ENCODE data around the gene PIK3R5.

The PIK3R5 gene

GRCh38 chr17:8832711-8833352 lies 132.7 kb downstream of the PIK3R5 start:
- Histone ChIP-seq H3K27me3 (ENCODE audit: low read length) (no peaks in the 10 kb centered on the region), H3K79me2 (ENCODE audit: insufficient read depth, low read length) (no peaks in the 10 kb centered on the region), H3K36me3 (ENCODE audit: low read length) (no peaks in the 10 kb centered on the region), H2AFZ (ENCODE audit: low read depth, low read length, severe bottlenecking) (no peak overlapping the region), H4K20me1 (ENCODE audit: low read depth, low read length) (no peaks in the 10 kb centered on the region), H3K4me3 (ENCODE audit: insufficient read depth, low read length, poor library complexity, severe bottlenecking) (no peak overlapping the region), H3K27ac (ENCODE audit: low read depth, low read length) (no peak overlapping the region), H3K9ac (ENCODE audit: low read length) (no peak overlapping the region), H3K4me2 (ENCODE audit: low read depth, low read length, poor library complexity, severe bottlenecking) (no peak overlapping the region), H3K9me3 (ENCODE audit: insufficient read depth, low read length) (no peaks in the 10 kb centered on the region), H3F3A (ENCODE audit: insufficient read depth) (no peaks in the 10 kb centered on the region), H3K9me2 (replicated peaks; ENCODE audit: insufficient read depth, low read length) (no peaks in the 10 kb centered on the region)
- TF ChIP-seq EZH2phosphoT487 (conservative IDR thresholded peaks at IDR 0.05; ENCODE audit: low read length) (no peak), CTCF (IDR thresholded peaks at IDR 0.05; ENCODE audit: insufficient read depth, low read length, poor library complexity, severe bottlenecking) (peak; percentile 18)

- no peaks in the 10 kb centered on the region for H3K79me2 ChIP-seq (ENCODE audit: insufficient read depth, low read length)
- no peak overlapping the region for H3K4me2 ChIP-seq (ENCODE audit: low read depth, low read length, poor library complexity, severe bottlenecking)
- no peaks in the 10 kb centered on the region for H4K20me1 ChIP-seq (ENCODE audit: low read depth, low read length)
- no peaks in the 10 kb centered on the region for H3K9me2 ChIP-seq (replicated peaks; ENCODE audit: insufficient read depth, low read length)
- no peak overlapping the region for H3K27ac ChIP-seq (ENCODE audit: low read depth, low read length)
- H3K36me3 ChIP-seq (ENCODE audit: low read length), result no peaks in the 10 kb centered on the region
- H3K9me3 ChIP-seq (ENCODE audit: insufficient read depth, low read length), result no peaks in the 10 kb centered on the region
- H3K27me3 ChIP-seq (ENCODE audit: low read length), result no peaks in the 10 kb centered on the region
- H2AFZ ChIP-seq (ENCODE audit: low read depth, low read length, severe bottlenecking), result no peak overlapping the region
- TF ChIP-seq EZH2phosphoT487 (conservative IDR thresholded peaks at IDR 0.05; ENCODE audit: low read length) (no peak), CTCF (IDR thresholded peaks at IDR 0.05; ENCODE audit: insufficient read depth, low read length, poor library complexity, severe bottlenecking) (no peak)
- no peak overlapping the region for H3K9ac ChIP-seq (ENCODE audit: low read length)
- no peaks in the 10 kb centered on the region for H3F3A ChIP-seq (ENCODE audit: insufficient read depth)
- H3K4me3 ChIP-seq (ENCODE audit: insufficient read depth, low read length, poor library complexity, severe bottlenecking), result no peak overlapping the region
These were observed 134.2 kb downstream of the PIK3R5 start for GRCh38 chr17:8831234-8831849.

GRCh38 chr17:8830141-8830540 lies 135.4 kb downstream of the PIK3R5 start:
- Histone ChIP-seq H3K9ac (ENCODE audit: low read length) (no peak overlapping the region), H3K27me3 (ENCODE audit: low read length) (no peaks in the 10 kb centered on the region), H3K27ac (ENCODE audit: low read depth, low read length) (no peak overlapping the region), H3K36me3 (ENCODE audit: low read length) (no peaks in the 10 kb centered on the region), H3K4me2 (ENCODE audit: low read depth, low read length, poor library complexity, severe bottlenecking) (no peak overlapping the region), H3K4me3 (ENCODE audit: insufficient read depth, low read length, poor library complexity, severe bottlenecking) (no peak overlapping the region), H3K9me2 (replicated peaks; ENCODE audit: insufficient read depth, low read length) (no peaks in the 10 kb centered on the region), H4K20me1 (ENCODE audit: low read depth, low read length) (no peaks in the 10 kb centered on the region), H3K79me2 (ENCODE audit: insufficient read depth, low read length) (no peaks in the 10 kb centered on the region), H2AFZ (ENCODE audit: low read depth, low read length, severe bottlenecking) (no peak overlapping the region), H3K9me3 (ENCODE audit: insufficient read depth, low read length) (no peaks in the 10 kb centered on the region), H3F3A (ENCODE audit: insufficient read depth) (no peaks in the 10 kb centered on the region)
- no peak for TF ChIP-seq EZH2phosphoT487 (conservative IDR thresholded peaks at IDR 0.05; ENCODE audit: low read length)
- TF ChIP-seq CTCF (IDR thresholded peaks at IDR 0.05; ENCODE audit: insufficient read depth, low read length, poor library complexity, severe bottlenecking), result no peak

Data from SU-DHL-6 (cell line).